Neural cell (in vitro differentiated cells): Measurements from ENCODE around the gene MT1X. TPM values are rescaled to one million over a fixed set of nuclear protein-coding genes. Genes with fewer than 3 reads are reported as not detected.

Source experiments
- H2AFZ ChIP-seq: fragments of 200-600, 300-800 bp; sonication (generic), shearing (Covaris generic); 2 replicates; pipeline ENCODE4 v1.6.0; 2014; ENCODE audit warnings: low read depth, mild to moderate bottlenecking, antibody characterized with exemption, low read length, moderate library complexity
- H3F3A ChIP-seq: fragments of 200-600 bp; shearing (Covaris generic); 2 replicates; pipeline ENCODE4 v1.6.1; 2016; ENCODE audit warnings: mild to moderate bottlenecking, moderate library complexity, mixed read lengths, antibody characterized with exemption, low read length; ENCODE audit not compliant: insufficient read depth, poor library complexity, severe bottlenecking
- H3K27ac ChIP-seq: fragments of 200-600, 300-800 bp; sonication (generic), shearing (Covaris generic); 2 replicates; pipeline ENCODE4 v1.5.1; 2014; ENCODE audit warnings: mild to moderate bottlenecking, low read length, moderate library complexity
- H3K27me3 ChIP-seq: fragments of 300-800, 200-600 bp; sonication (generic), shearing (Covaris generic); 2 replicates; pipeline ENCODE4 v1.6.0; 2014; ENCODE audit warnings: mild to moderate bottlenecking, low read depth, low read length, moderate library complexity; ENCODE audit not compliant: insufficient read depth
- H3K36me3 ChIP-seq: fragments of 300-800, 200-600 bp; sonication (generic), shearing (Covaris generic); 2 replicates; pipeline ENCODE4 v1.5.1; 2014; ENCODE audit warnings: mild to moderate bottlenecking, antibody characterized with exemption, low read length, moderate library complexity; ENCODE audit not compliant: insufficient read depth
- H3K4me2 ChIP-seq: fragments of 300-800, 200-600 bp; sonication (generic), shearing (Covaris generic); 2 replicates; pipeline ENCODE4 v1.6.0; 2014; ENCODE audit warnings: mild to moderate bottlenecking, low read length
- H3K4me3 ChIP-seq: fragments of 300-800, 200-600 bp; sonication (generic), shearing (Covaris generic); 2 replicates; pipeline ENCODE4 v1.5.1; 2014; ENCODE audit warnings: mild to moderate bottlenecking, low read length, moderate library complexity
- H3K79me2 ChIP-seq: fragments of 200-600 bp; shearing (Covaris generic); replicated peaks from 2 replicates; pipeline ENCODE4 v1.6.0; 2014; ENCODE audit warnings: mild to moderate bottlenecking, low read length, moderate library complexity; ENCODE audit not compliant: insufficient read depth
- H3K9ac ChIP-seq: fragments of 300-800, 200-600 bp; sonication (generic), shearing (Covaris generic); 2 replicates; pipeline ENCODE4 v1.6.1; 2016; ENCODE audit warnings: mild to moderate bottlenecking, low read length, mixed read lengths
- H3K9me2 ChIP-seq: fragments of 200-600 bp; shearing (Covaris generic); 2 replicates; pipeline ENCODE4 v1.6.1; 2016; ENCODE audit warnings: mild to moderate bottlenecking, low read length, mixed read lengths; ENCODE audit not compliant: insufficient read depth
- H3K9me3 ChIP-seq: fragments of 200-600, 300-800 bp; sonication (generic), shearing (Covaris generic); 2 replicates; pipeline ENCODE4 v1.6.1; 2016; ENCODE audit warnings: mild to moderate bottlenecking, mixed run types, low read length, moderate library complexity, mixed read lengths
- H4K20me1 ChIP-seq: fragments of 200-600 bp; shearing (Covaris generic); 2 replicates; pipeline ENCODE4 v1.6.1; 2016; ENCODE audit warnings: mild to moderate bottlenecking, mixed run types; ENCODE audit not compliant: insufficient read depth
- EP300 ChIP-seq: fragments of 450-650 bp; conservative IDR thresholded peaks from 2 replicates; pipeline ENCODE4 v1.6.1; 2014; ENCODE audit warnings: antibody characterized with exemption, mild to moderate bottlenecking, moderate library complexity; ENCODE audit not compliant: poor library complexity, severe bottlenecking
- EZH2 ChIP-seq: fragments of 200-600, 300-800 bp; shearing (Covaris generic), sonication (generic); IDR thresholded peaks from 2 replicates; pipeline ENCODE4 v1.6.1; 2014; ENCODE audit warnings: antibody characterized with exemption, low read length, borderline replicate concordance, mild to moderate bottlenecking; ENCODE audit not compliant: insufficient read depth, poor library complexity, severe bottlenecking
- MXI1 ChIP-seq: fragments of 450-650 bp; conservative IDR thresholded peaks from 2 replicates; pipeline ENCODE4 v1.6.1; 2014; ENCODE audit warnings: antibody characterized with exemption, mild to moderate bottlenecking; ENCODE audit not compliant: poor library complexity, severe bottlenecking
- POLR2AphosphoS5 ChIP-seq: IDR thresholded peaks from 2 replicates; pipeline ENCODE4 v1.6.1; 2012
- RAD21 ChIP-seq: fragments of 450-650 bp; conservative IDR thresholded peaks from 2 replicates; pipeline ENCODE4 v1.6.1; 2014; ENCODE audit warnings: antibody characterized with exemption, mild to moderate bottlenecking, moderate library complexity
- SMC3 ChIP-seq: fragments of 450-650 bp; conservative IDR thresholded peaks from 2 replicates; pipeline ENCODE4 v1.6.1; 2014; ENCODE audit warnings: antibody characterized with exemption, mild to moderate bottlenecking, moderate library complexity; ENCODE audit not compliant: poor library complexity
- TAF1 ChIP-seq: IDR thresholded peaks from 2 replicates; pipeline ENCODE4 v1.6.1; 2012; ENCODE audit warnings: low read depth
- polyA plus RNA-seq: library from polyadenylated mRNA; depleted of rRNA; stranded (reverse); fragments of >200 nt; gene quantifications from 2 replicates; pipeline ENCODE4 v1.2.3, GENCODE V29; 2014
- TF ChIP-seq, protein P1 (sequence below): IDR thresholded peaks from 2 replicates; pipeline ENCODE4 v1.6.1; 2012; ENCODE audit warnings: borderline replicate concordance
- TF ChIP-seq, protein P2 (sequence below): fragments of 450-650 bp; IDR thresholded peaks from 2 replicates; pipeline ENCODE4 v1.5.1; 2014; ENCODE audit warnings: antibody characterized with exemption, mild to moderate bottlenecking, moderate library complexity; ENCODE audit not compliant: poor library complexity, severe bottlenecking

The MT1X gene
- polyA plus RNA-seq, 1 donor from 2014 or later: 8.1 TPM

DNA sequence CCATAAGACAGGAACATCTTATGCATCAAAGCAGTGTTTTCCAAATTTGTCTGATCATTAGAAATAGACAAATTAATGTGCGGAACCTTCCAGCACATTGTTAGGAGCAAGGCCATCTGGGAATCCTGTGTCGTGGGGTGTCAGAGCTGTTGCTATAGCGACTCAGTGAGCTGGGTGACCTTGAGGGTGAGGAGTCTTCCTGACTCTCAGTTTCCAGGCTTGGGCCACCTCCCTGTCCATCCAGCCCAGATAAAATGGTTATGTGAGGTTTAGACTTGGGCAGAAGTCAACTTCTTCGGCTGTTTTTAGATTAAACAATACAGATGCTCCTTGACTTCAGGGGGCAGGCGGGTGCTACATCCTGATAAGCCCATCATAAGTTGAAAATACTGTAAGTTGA lies 20.6 kb downstream of the MT1X start:
- no peaks in the 10 kb centered on the region for H4K20me1 ChIP-seq
- H3F3A ChIP-seq: no peaks in the 10 kb centered on the region
- no peak overlapping the region for H3K4me3 ChIP-seq
- no peak overlapping the region for H2AFZ ChIP-seq
- H3K27ac ChIP-seq: no peak overlapping the region
- no peaks in the 10 kb centered on the region for H3K27me3 ChIP-seq
- no peaks in the 10 kb centered on the region for H3K36me3 ChIP-seq
- H3K9ac ChIP-seq: no peak overlapping the region
- H3K79me2 ChIP-seq: no peaks in the 10 kb centered on the region
- H3K4me2 ChIP-seq: no peak overlapping the region
- TF ChIP-seq EP300: no peak
- no peak for TF ChIP-seq POLR2AphosphoS5
- no peaks in the 10 kb centered on the region for H3K9me2 ChIP-seq
- no peaks in the 10 kb centered on the region for H3K9me3 ChIP-seq

DNA sequence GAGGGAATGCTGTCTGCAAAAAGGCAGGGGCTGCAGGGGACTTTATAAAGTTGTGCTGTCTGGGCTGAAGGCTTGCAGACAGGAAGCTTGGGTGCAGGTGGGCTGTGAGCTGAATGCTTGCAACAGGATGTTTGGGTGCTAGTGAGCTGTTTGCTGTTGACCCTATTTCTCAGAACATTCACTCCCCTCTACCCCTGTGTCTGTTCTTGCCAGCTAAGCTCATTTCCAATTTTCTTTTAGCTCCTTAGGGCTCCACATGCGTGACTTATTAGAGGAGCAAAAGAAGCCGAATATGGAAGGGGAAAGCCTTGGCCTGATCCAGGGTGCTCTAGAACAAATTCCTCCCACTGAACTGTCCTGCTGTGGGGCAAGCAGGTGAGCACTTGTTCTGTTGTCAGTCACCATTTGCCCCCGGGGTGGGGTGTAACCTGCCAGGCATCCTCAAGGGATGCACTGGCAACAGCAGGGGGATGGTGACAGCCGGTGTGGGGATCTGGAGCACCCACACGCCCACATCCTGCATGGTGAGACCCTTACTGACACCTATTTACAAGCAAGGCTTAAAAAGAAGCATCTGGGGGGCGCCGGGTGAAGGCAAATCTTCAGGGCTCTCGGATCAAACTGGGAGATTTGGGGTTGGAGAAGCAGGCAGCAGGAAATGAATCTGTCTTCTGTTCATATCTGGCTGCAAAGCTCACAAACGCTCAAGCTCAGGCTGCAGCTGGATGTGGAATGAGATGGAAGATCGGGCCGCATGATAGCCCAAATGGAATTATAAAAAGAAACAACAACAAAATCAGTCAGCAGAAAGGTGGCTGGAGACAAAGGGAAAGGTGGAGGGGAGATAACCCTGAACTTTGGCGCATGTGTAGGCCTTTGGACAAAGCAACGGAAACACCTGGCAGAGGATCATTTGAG lies 26.5 kb downstream of the MT1X start:
- Histone ChIP-seq H3K9me3 (no peaks in the 10 kb centered on the region), H3K27me3 (no peaks in the 10 kb centered on the region), H3K79me2 (no peaks in the 10 kb centered on the region), H3K36me3 (no peaks in the 10 kb centered on the region), H3F3A (no peaks in the 10 kb centered on the region), H3K9me2 (no peaks in the 10 kb centered on the region), H3K9ac (no peak overlapping the region), H4K20me1 (no peaks in the 10 kb centered on the region), H3K4me2 (no peak overlapping the region), H3K27ac (no peak overlapping the region), H3K4me3 (no peak overlapping the region), H2AFZ (no peak overlapping the region)
- no peak for TF ChIP-seq RAD21
- TF ChIP-seq EP300: no peak
- TF ChIP-seq, protein P1, sequence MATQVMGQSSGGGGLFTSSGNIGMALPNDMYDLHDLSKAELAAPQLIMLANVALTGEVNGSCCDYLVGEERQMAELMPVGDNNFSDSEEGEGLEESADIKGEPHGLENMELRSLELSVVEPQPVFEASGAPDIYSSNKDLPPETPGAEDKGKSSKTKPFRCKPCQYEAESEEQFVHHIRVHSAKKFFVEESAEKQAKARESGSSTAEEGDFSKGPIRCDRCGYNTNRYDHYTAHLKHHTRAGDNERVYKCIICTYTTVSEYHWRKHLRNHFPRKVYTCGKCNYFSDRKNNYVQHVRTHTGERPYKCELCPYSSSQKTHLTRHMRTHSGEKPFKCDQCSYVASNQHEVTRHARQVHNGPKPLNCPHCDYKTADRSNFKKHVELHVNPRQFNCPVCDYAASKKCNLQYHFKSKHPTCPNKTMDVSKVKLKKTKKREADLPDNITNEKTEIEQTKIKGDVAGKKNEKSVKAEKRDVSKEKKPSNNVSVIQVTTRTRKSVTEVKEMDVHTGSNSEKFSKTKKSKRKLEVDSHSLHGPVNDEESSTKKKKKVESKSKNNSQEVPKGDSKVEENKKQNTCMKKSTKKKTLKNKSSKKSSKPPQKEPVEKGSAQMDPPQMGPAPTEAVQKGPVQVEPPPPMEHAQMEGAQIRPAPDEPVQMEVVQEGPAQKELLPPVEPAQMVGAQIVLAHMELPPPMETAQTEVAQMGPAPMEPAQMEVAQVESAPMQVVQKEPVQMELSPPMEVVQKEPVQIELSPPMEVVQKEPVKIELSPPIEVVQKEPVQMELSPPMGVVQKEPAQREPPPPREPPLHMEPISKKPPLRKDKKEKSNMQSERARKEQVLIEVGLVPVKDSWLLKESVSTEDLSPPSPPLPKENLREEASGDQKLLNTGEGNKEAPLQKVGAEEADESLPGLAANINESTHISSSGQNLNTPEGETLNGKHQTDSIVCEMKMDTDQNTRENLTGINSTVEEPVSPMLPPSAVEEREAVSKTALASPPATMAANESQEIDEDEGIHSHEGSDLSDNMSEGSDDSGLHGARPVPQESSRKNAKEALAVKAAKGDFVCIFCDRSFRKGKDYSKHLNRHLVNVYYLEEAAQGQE: no peak
- no peak for TF ChIP-seq SMC3
- TF ChIP-seq EZH2: no peak
- TF ChIP-seq, protein P2, sequence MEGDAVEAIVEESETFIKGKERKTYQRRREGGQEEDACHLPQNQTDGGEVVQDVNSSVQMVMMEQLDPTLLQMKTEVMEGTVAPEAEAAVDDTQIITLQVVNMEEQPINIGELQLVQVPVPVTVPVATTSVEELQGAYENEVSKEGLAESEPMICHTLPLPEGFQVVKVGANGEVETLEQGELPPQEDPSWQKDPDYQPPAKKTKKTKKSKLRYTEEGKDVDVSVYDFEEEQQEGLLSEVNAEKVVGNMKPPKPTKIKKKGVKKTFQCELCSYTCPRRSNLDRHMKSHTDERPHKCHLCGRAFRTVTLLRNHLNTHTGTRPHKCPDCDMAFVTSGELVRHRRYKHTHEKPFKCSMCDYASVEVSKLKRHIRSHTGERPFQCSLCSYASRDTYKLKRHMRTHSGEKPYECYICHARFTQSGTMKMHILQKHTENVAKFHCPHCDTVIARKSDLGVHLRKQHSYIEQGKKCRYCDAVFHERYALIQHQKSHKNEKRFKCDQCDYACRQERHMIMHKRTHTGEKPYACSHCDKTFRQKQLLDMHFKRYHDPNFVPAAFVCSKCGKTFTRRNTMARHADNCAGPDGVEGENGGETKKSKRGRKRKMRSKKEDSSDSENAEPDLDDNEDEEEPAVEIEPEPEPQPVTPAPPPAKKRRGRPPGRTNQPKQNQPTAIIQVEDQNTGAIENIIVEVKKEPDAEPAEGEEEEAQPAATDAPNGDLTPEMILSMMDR: no peak
- TF ChIP-seq MXI1: no peak
- no peak for TF ChIP-seq TAF1
- TF ChIP-seq POLR2AphosphoS5: no peak
